SH-SY5Y (cell line): ENCODE data around the gene ARHGAP26.

Experiments
- GATA2 ChIP-seq: IDR thresholded peaks from 2 replicates; pipeline ENCODE4 v1.6.1; 2011; ENCODE audit warnings: mild to moderate bottlenecking, low read depth, low read length
- GATA3 ChIP-seq: IDR thresholded peaks from 2 replicates; pipeline ENCODE4 v1.6.1; 2011; ENCODE audit warnings: low read depth, mild to moderate bottlenecking, low read length, moderate library complexity

DNA sequence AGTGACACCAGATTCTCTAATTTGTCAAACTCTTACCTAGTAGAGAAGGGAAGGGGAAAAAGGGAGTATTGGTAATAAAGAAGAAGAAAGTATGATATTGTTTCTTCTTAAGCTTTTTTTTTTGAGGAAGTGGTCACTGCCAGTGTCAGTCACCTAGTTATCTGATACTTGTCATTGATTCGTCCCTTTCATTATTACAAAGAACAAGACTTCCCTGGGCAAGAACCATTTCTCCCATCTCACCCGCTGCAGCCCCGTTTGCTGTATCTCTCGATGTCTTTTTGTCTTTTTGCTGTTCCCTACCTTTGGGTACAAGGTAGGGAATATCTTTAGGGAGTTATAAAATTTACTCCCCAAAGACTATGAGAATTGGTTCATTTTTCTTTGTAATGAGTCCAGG lies 249.0 kb downstream of the ARHGAP26 start:
- TF ChIP-seq GATA2 = no peak
- TF ChIP-seq GATA3 = no peak
